GM12878 (cell line): ENCODE measurements around the gene MAST3. TPM values are rescaled to one million over a fixed set of nuclear protein-coding genes. Genes with fewer than 3 reads are reported as not detected.

Source experiments
- ATF7 ChIP-seq: fragments of 450-650 bp; IDR thresholded peaks from 2 replicates; pipeline ENCODE4 v1.6.1; 2016; ENCODE audit warnings: low read depth, mild to moderate bottlenecking
- CBX3 ChIP-seq: fragments of 200-600 bp; sonication (generic); IDR thresholded peaks from 2 replicates; pipeline ENCODE4 v1.6.1; 2016; ENCODE audit warnings: low read depth, borderline replicate concordance
- HDAC2 ChIP-seq: fragments of 200-600 bp; sonication (generic); IDR thresholded peaks from 2 replicates; pipeline ENCODE4 v1.6.1; 2017
- NR2F1 ChIP-seq: fragments of 450-650 bp; conservative IDR thresholded peaks from 2 replicates; pipeline ENCODE4 v1.6.1; 2017; ENCODE audit warnings: mild to moderate bottlenecking
- POLR2AphosphoS2 ChIP-seq: IDR thresholded peaks from 2 replicates; pipeline ENCODE4 v1.6.1; 2011; ENCODE audit warnings: low read depth, mild to moderate bottlenecking, low read length, improper control_type of control experiment, moderate library complexity
- RB1 ChIP-seq: fragments of 450-650 bp; formaldehyde crosslinking; IDR thresholded peaks from 2 replicates; pipeline ENCODE4 v1.6.1; 2017; ENCODE audit warnings: mild to moderate bottlenecking, borderline replicate concordance
- SIN3A ChIP-seq: IDR thresholded peaks from 2 replicates; pipeline ENCODE4 v1.6.1; 2012; ENCODE audit warnings: low read depth, low read length, improper control_type of control experiment
- SPI1 ChIP-seq: IDR thresholded peaks from 2 replicates; pipeline ENCODE4 v1.6.1; 2011; ENCODE audit warnings: low read depth, mild to moderate bottlenecking, low read length, moderate library complexity, borderline replicate concordance; ENCODE audit not compliant: insufficient read depth
- SUZ12 ChIP-seq: fragments of 200-600 bp; sonication (generic); IDR thresholded peaks from one replicate; pipeline ENCODE4 v1.6.1; 2018; ENCODE audit warnings: antibody characterized with exemption, mild to moderate bottlenecking; ENCODE audit not compliant: unreplicated experiment
- ZNF207 ChIP-seq: fragments of 450-650 bp; IDR thresholded peaks from 2 replicates; pipeline ENCODE4 v1.6.1; 2014; ENCODE audit warnings: antibody characterized with exemption, mild to moderate bottlenecking, borderline replicate concordance
- ZNF217 ChIP-seq: fragments of 450-650 bp; IDR thresholded peaks from 2 replicates; pipeline ENCODE4 v1.6.1; 2017; ENCODE audit warnings: antibody characterized with exemption, mild to moderate bottlenecking
- polyA plus RNA-seq, 11 experiments: library from polyadenylated mRNA; depleted of rRNA in 4 of 11; unstranded in 6 of 11; stranded (reverse) in 5 of 11; fragments of >200 nt; fragmentation: Nextera tagmentation in 4 of 11; fragmentation: Illumina TruSeq in 1 of 11; extraction: Ambion mirVana in 4 of 11; extraction: Trizol in 1 of 11; gene quantifications; 1 replicate in 1 of 11; 2 replicates in 10 of 11; pipeline versions ENCODE4 v1.2.1 to v1.2.3, GENCODE V29; 2011 to 2016; ENCODE audit warnings: inconsistent platforms in 2 of 11, missing spikeins in 2 of 11, low read depth in 1 of 11
- total RNA-seq, 4 experiments: library from RNA; depleted of rRNA in 3 of 4; stranded (reverse); fragments of >200 nt in 3 of 4; fragmentation: Illumina TruSeq in 1 of 4; extraction: Trizol in 1 of 4; gene quantifications; 2 replicates each; pipeline versions ENCODE4 v1.2.1 to v1.2.3, GENCODE V29; 2013 to 2021
- TF ChIP-seq, protein P1 (sequence below): IDR thresholded peaks from 2 replicates; pipeline ENCODE4 v1.6.1; 2012; ENCODE audit warnings: mild to moderate bottlenecking, low read depth, low read length
- TF ChIP-seq, protein P2 (sequence below): fragments of 450-650 bp; IDR thresholded peaks from 2 replicates; pipeline ENCODE4 v1.6.1; 2017; ENCODE audit warnings: mild to moderate bottlenecking, moderate library complexity
- TF ChIP-seq, protein P3 (sequence below): fragments of 450-650 bp; IDR thresholded peaks from 2 replicates; pipeline ENCODE4 v1.6.1; 2016; ENCODE audit warnings: mild to moderate bottlenecking

The MAST3 gene
- total and polyA plus RNA-seq, 10 of the 15 experiments (the other 5 are each of a cell fraction or from before 2014, with no cell fraction given), result 3.0 to 22.2 (median 7.5) TPM

DNA sequence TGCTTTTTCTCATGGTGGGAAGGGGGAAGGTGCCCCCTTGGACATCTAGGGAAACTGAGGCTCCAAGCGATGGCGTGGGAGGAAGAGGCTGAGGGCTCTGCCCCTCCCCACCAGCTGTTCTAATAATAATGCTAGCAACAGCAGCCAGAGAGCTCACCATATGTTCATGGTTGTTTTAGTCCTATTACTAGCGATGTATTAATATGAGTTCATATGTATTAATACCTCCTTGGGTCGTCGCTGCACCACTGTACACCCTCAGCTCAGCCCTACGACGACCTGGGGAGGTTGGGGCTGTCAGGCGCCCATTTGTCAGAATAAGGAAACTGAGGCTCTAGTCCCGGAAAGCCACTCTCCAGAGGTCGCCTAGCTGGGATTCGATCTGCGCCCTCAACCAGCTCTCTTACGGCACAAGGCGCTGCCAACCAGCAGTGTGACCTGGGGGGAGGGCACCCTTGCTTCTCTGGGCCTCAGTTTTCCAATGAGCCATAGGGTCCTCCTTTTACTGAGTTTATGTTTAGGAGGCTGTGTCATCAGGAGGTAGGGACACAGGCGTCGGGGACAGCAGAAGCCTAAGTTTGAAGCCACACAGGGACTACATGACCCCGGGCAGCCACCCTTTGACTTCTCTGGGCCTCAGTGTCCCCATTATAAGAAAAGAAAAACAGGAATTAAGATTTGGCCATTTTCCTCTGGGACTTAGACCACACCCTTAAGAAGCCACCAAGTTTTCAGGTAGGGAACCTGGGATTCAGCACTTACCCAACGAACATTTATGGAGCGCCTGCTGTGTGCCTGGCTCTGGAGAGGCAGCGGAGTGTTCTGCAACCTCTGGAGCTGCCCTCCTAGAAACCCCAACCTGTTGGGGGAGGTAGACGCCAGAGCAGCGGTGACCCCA lies 664 bp downstream of the MAST3 start (continued):
- 0 out of 2 replicates have a peak, but pooled peaks have one; percentile 33 for TF ChIP-seq POLR2AphosphoS2
- TF ChIP-seq HDAC2, result no peak
- TF ChIP-seq SIN3A, result 0 out of 2 replicates have a peak, but pooled peaks have one; percentile 33
- no peak for TF ChIP-seq SPI1
- TF ChIP-seq, protein P1, sequence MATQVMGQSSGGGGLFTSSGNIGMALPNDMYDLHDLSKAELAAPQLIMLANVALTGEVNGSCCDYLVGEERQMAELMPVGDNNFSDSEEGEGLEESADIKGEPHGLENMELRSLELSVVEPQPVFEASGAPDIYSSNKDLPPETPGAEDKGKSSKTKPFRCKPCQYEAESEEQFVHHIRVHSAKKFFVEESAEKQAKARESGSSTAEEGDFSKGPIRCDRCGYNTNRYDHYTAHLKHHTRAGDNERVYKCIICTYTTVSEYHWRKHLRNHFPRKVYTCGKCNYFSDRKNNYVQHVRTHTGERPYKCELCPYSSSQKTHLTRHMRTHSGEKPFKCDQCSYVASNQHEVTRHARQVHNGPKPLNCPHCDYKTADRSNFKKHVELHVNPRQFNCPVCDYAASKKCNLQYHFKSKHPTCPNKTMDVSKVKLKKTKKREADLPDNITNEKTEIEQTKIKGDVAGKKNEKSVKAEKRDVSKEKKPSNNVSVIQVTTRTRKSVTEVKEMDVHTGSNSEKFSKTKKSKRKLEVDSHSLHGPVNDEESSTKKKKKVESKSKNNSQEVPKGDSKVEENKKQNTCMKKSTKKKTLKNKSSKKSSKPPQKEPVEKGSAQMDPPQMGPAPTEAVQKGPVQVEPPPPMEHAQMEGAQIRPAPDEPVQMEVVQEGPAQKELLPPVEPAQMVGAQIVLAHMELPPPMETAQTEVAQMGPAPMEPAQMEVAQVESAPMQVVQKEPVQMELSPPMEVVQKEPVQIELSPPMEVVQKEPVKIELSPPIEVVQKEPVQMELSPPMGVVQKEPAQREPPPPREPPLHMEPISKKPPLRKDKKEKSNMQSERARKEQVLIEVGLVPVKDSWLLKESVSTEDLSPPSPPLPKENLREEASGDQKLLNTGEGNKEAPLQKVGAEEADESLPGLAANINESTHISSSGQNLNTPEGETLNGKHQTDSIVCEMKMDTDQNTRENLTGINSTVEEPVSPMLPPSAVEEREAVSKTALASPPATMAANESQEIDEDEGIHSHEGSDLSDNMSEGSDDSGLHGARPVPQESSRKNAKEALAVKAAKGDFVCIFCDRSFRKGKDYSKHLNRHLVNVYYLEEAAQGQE, result no peak
- 0 out of 2 replicates have a peak, but pooled peaks have one; percentile 71 for TF ChIP-seq NR2F1
- TF ChIP-seq, protein P2, sequence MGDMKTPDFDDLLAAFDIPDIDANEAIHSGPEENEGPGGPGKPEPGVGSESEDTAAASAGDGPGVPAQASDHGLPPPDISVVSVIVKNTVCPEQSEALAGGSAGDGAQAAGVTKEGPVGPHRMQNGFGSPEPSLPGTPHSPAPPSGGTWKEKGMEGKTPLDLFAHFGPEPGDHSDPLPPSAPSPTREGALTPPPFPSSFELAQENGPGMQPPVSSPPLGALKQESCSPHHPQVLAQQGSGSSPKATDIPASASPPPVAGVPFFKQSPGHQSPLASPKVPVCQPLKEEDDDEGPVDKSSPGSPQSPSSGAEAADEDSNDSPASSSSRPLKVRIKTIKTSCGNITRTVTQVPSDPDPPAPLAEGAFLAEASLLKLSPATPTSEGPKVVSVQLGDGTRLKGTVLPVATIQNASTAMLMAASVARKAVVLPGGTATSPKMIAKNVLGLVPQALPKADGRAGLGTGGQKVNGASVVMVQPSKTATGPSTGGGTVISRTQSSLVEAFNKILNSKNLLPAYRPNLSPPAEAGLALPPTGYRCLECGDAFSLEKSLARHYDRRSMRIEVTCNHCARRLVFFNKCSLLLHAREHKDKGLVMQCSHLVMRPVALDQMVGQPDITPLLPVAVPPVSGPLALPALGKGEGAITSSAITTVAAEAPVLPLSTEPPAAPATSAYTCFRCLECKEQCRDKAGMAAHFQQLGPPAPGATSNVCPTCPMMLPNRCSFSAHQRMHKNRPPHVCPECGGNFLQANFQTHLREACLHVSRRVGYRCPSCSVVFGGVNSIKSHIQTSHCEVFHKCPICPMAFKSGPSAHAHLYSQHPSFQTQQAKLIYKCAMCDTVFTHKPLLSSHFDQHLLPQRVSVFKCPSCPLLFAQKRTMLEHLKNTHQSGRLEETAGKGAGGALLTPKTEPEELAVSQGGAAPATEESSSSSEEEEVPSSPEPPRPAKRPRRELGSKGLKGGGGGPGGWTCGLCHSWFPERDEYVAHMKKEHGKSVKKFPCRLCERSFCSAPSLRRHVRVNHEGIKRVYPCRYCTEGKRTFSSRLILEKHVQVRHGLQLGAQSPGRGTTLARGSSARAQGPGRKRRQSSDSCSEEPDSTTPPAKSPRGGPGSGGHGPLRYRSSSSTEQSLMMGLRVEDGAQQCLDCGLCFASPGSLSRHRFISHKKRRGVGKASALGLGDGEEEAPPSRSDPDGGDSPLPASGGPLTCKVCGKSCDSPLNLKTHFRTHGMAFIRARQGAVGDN, result 0 out of 2 replicates have a peak, but pooled peaks have one; percentile 39
- TF ChIP-seq ATF7, result 0 out of 2 replicates have a peak, but pooled peaks have one; percentile 9
- 0 out of 2 replicates have a peak, but pooled peaks have one; percentile 26 for TF ChIP-seq RB1
- TF ChIP-seq, protein P3, sequence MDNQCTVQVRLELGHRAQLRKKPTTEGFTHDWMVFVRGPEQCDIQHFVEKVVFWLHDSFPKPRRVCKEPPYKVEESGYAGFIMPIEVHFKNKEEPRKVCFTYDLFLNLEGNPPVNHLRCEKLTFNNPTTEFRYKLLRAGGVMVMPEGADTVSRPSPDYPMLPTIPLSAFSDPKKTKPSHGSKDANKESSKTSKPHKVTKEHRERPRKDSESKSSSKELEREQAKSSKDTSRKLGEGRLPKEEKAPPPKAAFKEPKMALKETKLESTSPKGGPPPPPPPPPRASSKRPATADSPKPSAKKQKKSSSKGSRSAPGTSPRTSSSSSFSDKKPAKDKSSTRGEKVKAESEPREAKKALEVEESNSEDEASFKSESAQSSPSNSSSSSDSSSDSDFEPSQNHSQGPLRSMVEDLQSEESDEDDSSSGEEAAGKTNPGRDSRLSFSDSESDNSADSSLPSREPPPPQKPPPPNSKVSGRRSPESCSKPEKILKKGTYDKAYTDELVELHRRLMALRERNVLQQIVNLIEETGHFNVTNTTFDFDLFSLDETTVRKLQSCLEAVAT, result peak; percentile 35; the same call in 1 of the 2 replicates
- TF ChIP-seq ZNF207, result 0 out of 2 replicates have a peak, but pooled peaks have one; percentile 35
- TF ChIP-seq ZNF217, result 0 out of 2 replicates have a peak, but pooled peaks have one; percentile 45
- TF ChIP-seq CBX3, result no peak
- no peak for TF ChIP-seq SUZ12
- TF ChIP-seq, all 136 proteins: peak for 16
